ENCODE measurements around the gene CPLX1. TPM values are rescaled to one million over a fixed set of nuclear protein-coding genes. Genes with fewer than 3 reads are reported as not detected.
A peak's percentile ranks its signal among the peaks of the same experiment; 100 is the strongest.

Gene CPLX1
- total and polyA plus RNA-seq, 7 donors = 0.44 to 2.3 (median 1.4) TPM

DNA sequence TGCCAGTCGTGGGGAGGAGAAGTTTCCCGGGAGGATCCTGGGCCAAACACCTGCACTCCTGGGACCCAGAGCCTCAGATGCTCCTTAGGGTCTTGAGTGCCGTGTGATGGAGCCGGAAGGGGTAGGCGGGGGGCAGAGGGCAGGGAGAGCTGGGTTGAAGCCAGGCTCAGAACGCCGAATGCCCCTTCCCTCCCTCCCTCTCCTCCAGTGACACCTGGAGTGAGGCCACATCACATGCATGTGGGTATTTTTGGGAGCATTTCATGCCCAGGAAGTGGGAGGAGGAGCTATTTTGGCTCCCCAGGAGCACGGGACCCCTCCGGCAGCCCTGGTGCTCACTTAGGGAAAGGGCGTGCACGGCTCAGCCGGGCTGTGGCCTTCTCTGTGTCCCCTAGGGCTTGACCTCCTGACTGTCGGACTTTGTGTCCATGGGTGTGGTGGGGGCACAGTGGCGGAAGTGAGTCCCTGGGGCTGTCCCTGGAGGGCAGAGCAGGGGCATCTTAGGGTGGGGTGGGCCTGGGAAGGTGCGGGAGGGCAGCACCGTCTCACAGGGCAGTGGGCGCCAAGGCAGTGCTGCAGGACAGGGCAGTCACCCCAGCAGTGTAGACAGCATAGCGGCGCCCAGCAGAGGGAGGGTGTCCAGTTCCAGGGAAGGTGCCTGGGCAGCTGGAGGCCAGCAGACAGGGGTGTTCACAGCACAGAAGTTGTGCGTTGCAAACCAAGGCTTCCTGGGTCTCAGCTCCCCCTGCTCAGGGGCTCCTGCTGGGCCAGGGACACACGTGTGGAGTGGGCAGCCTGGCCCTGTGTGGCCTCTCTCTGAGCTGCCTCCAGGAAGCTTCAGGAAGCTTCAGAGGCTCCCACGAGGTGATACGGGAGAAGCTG, 4.9 kb upstream of the CPLX1 start:
- Histone ChIP-seq H3K4me1 (no peaks in the 10 kb centered on the region), H3K4me3 (no peak overlapping the region), H3K27me3 (ENCODE audit: insufficient read depth in 3 of 3, low read length in 2 of 3) (peaks cover 0 to 56% (median 22%) of the 10 kb centered on the region in 3 donors), H3K36me3 (ENCODE audit: insufficient read depth in 1 of 2, low read depth in 1 of 2) (no peaks in the 10 kb centered on the region), H3K9me3 (no peaks in the 10 kb centered on the region), H3K27ac (no peak overlapping the region)
- no peak for ATAC-seq
- TF ChIP-seq, protein P1, sequence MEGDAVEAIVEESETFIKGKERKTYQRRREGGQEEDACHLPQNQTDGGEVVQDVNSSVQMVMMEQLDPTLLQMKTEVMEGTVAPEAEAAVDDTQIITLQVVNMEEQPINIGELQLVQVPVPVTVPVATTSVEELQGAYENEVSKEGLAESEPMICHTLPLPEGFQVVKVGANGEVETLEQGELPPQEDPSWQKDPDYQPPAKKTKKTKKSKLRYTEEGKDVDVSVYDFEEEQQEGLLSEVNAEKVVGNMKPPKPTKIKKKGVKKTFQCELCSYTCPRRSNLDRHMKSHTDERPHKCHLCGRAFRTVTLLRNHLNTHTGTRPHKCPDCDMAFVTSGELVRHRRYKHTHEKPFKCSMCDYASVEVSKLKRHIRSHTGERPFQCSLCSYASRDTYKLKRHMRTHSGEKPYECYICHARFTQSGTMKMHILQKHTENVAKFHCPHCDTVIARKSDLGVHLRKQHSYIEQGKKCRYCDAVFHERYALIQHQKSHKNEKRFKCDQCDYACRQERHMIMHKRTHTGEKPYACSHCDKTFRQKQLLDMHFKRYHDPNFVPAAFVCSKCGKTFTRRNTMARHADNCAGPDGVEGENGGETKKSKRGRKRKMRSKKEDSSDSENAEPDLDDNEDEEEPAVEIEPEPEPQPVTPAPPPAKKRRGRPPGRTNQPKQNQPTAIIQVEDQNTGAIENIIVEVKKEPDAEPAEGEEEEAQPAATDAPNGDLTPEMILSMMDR (IDR thresholded peaks at IDR 0.05) = no peak
- WGBS, 3 donors = 62 to 66% (median 63%) methylated on average over 20 to 23 of the region's 23 CpGs
- peak; percentile 6 to 36 for DNase-seq
- intact Hi-C loops (cut with DNase I) = no loop called here

DNA sequence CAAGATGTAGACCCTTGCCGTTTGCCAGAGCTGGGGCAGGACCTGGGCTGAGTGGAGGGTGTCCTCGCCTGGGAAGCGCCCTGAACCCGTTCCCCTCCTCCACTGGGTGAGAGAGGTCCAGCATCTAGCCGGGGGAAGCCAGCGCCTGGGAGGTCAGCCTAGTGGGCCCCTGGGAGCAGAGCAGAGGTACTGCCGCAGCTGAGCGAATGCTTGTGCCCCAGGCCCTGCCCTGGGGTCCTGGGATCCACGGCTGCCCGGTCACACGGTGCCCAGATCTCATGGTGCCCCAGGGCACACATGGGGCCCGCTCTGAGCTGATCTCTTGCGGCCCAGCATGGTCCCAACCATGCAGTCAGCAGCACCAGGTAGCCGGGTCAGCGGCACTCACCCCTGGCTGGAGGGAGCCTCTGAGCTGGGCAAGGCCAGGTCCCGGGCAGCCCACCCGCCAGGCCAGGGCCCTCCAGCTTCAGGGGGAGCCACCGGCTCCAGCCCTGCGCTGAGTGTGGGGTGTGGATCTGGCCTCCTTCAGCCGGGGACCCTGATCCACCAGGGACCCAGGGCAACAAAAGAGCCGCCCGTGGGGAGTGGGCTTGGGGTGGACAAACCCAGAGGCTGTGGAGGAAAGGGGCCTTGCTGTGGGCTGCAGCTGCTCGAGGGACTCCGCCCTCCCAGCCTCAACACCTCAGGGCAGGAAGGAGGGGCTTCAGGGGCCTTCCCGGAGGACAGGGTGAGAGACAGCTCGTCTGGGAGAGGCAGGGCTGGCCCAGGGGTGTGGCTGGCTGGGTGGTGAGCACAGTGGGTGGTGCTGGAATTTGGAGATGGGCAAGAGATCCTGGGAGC, 4.1 kb upstream of the CPLX1 start:
- no peaks in the 10 kb centered on the region for H3K4me1 ChIP-seq
- peak; percentile 8 to 42 for DNase-seq
- H3K27ac ChIP-seq = no peak overlapping the region
- intact Hi-C loops (cut with DNase I) = no loop called here
- no peak for ATAC-seq
- H3K9me3 ChIP-seq = no peaks in the 10 kb centered on the region
- no peaks in the 10 kb centered on the region for H3K36me3 ChIP-seq (ENCODE audit: insufficient read depth in 1 of 2, low read depth in 1 of 2)
- peaks cover 0 to 61% (median 27%) of the 10 kb centered on the region in 3 donors for H3K27me3 ChIP-seq (ENCODE audit: insufficient read depth in 3 of 3, low read length in 2 of 3)
- H3K4me3 ChIP-seq = no peak overlapping the region
- TF ChIP-seq, protein P1 (IDR thresholded peaks at IDR 0.05) = no peak
- WGBS, 3 donors = 46 to 58% (median 55%) methylated on average over 26 of the region's 26 CpGs

DNA sequence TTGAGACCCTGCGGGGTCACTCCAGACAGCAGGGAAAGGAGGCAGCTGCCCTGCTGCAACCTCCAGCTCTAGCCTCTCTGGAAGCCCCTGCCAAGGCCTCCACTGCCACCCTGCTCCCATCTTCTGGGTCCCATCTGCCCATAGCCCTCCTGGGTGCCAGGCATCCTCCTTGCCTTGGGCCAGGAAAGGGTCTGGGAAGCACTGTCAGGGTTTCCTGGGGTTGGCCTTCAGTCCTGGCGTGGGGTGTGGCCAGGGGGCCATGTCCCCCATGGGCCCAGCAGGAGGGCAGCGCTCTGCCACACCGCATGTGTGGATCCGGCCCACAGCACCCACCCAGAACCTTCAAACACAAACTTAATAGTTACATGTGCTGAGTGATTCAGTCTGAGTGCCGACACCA, 3.4 kb upstream of the CPLX1 start:
- TF ChIP-seq, protein P1 (IDR thresholded peaks at IDR 0.05) = no peak
- Histone ChIP-seq H3K27me3 (ENCODE audit: insufficient read depth in 3 of 3, low read length in 2 of 3) (peaks cover 0 to 68% (median 32%) of the 10 kb centered on the region in 3 donors), H3K27ac (no peak overlapping the region), H3K36me3 (ENCODE audit: insufficient read depth in 1 of 2, low read depth in 1 of 2) (no peaks in the 10 kb centered on the region), H3K4me1 (no peaks in the 10 kb centered on the region), H3K9me3 (no peaks in the 10 kb centered on the region), H3K4me3 (no peak overlapping the region)
- ATAC-seq (no peak), DNase-seq (peak; percentile 9 to 22)
- WGBS, 3 donors = 79 to 88% (median 80%) methylated on average over 5 to 6 of the region's 6 CpGs
- intact Hi-C loops (cut with DNase I) = no loop called here

DNA sequence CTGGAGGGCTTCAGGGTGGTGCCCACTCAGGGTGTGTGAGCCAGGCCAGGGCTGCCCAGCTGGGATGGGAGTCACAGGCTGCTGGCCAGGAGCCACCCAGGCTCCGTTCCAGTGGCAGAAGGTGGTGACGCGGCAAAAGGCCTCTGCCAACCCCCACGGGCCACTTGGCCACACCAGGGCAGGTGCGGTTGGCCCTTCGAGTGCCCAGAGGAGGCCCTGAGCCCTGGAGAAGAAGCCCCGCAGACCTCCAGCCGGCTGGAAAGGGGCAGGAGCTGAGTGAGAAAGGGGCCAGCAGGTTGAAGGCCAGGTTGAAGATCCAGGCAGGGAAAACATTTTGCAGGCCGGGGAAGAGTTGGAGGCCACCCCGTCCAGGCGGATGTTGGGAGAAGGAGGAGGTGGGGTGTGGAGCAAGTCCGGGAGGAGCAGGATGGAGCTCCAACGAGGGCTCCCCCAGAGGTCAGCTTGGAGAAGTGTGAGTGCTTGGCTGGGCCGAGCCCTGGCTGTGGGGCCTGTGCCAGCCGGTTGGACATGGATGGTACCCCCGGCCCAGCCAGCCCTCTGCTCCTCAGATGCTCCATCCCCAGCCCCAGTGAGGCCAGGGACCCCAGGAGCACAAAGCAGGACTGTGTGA, 2.8 kb upstream of the CPLX1 start:
- ATAC-seq (peak in 3 of 4 donors; percentile 25 to 56 (median 55)), DNase-seq (peak; percentile 35 to 44)
- H3K36me3 ChIP-seq (ENCODE audit: insufficient read depth in 1 of 2, low read depth in 1 of 2) = no peaks in the 10 kb centered on the region
- H3K27me3 ChIP-seq (ENCODE audit: insufficient read depth in 3 of 3, low read length in 2 of 3) = peaks cover 0 to 74% (median 37%) of the 10 kb centered on the region in 3 donors
- no peak overlapping the region for H3K27ac ChIP-seq
- 21 to 26% (median 23%) methylated on average over 13 to 16 of the region's 16 CpGs for WGBS, 3 donors
- no peaks in the 10 kb centered on the region for H3K4me1 ChIP-seq
- intact Hi-C loops (cut with DNase I) = no loop called here
- H3K4me3 ChIP-seq = no peak overlapping the region
- TF ChIP-seq, protein P1 (IDR thresholded peaks at IDR 0.05) = no peak
- no peaks in the 10 kb centered on the region for H3K9me3 ChIP-seq

Data from psoas muscle (tissue), 8 donors.